Activated T-cell treated with anti-CD3 and anti-CD28 coated beads, Interleukin-2, amount 50 U/mL, for 1 hour (primary cell): Measurements from ENCODE around the gene SDHAF3.

Experiments used
- DNase-seq: peaks from one replicate; pipeline ENCODE4 v3.0.0-alpha.2; 2020

Gene SDHAF3

DNA sequence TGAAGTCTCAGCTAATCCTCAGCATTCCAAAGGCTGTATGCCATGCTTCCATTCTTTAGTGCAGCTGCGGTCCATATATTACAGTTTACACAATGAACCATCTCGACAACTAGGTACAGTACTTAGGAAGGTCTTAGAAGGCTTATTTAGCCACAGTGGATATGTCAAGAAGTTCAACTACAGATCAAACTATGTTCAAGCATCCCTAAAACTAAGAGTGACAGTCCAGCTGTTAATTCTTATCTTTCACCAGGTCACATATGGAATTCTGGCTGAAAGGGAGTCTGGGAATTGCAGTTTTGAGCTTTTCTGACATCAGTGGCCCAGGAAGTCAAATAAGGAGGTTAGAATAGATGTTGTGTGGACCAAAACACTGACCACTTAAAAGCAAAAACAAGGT, 106.8 kb downstream of the SDHAF3 start:
- no peak for DNase-seq

DNA sequence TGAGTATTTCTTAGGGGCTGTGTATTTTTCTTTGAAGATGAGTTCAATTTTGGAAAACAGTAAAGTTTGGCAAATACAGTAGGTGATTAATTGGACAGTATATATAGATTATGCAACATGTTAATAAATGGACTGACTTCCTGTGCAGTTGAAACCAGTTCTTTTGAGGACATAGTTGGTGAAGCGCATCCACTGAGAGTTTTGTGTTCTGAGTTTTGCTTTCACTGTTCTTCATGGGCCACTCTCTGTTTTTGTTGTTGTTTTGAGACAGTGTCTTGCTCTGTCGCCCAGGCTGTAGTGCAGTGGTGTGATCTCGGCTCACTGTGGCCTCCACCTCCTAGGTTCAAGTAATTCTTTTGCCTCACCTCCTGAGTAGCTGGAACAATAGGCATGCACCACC, 109.0 kb downstream of the SDHAF3 start:
- no peak for DNase-seq
